ENCODE measurements around the gene KTN1. TPM values are rescaled to one million over a fixed set of nuclear protein-coding genes. Genes with fewer than 3 reads are reported as not detected.

KTN1 gene
- polyA plus RNA-seq, 3 donors, result 4.6 to 31.4 (median 17.9) TPM

- Histone ChIP-seq H3K27ac (ENCODE audit: low read depth in 1 of 2, low read length in 2 of 2) (no peak overlapping the region), H3K27me3 (ENCODE audit: control insufficient read depth in 2 of 2, insufficient read depth in 2 of 2, low read length in 2 of 2) (no peaks in the 10 kb centered on the region), H3K4me2 (replicated peaks; ENCODE audit: extremely low read depth, low read length, poor library complexity, severe bottlenecking) (no peak overlapping the region), H2AFZ (ENCODE audit: insufficient read depth, low read depth, low read length, poor library complexity, severe bottlenecking) (no peak overlapping the region), H3K36me3 (replicated peaks in 1 of 2; ENCODE audit: control insufficient read depth in 1 of 2, insufficient read depth in 2 of 2, low read length in 2 of 2) (no peaks in the 10 kb centered on the region), H3K4me3 (replicated peaks in 1 of 3; ENCODE audit: low read depth in 2 of 3, low read length in 3 of 3) (no peak overlapping the region), H4K20me1 (ENCODE audit: insufficient read depth, low read length) (no peaks in the 10 kb centered on the region), H3K4me1 (ENCODE audit: control insufficient read depth in 1 of 2, insufficient read depth in 2 of 2, low read length in 2 of 2) (peaks cover 3 to 7% of the 10 kb centered on the region in 2 donors), H3K9ac (ENCODE audit: insufficient read depth, low read length, poor library complexity, severe bottlenecking) (no peak overlapping the region), H3K79me2 (ENCODE audit: insufficient read depth, low read length) (no peaks in the 10 kb centered on the region), H3K9me3 (replicated peaks in 1 of 2; ENCODE audit: control insufficient read depth in 1 of 2, insufficient read depth in 1 of 2, low read length in 2 of 2) (peaks cover 0 to 5% of the 10 kb centered on the region in 2 donors)
- H3K4me1 Mint-ChIP-seq, result peaks cover 4% of the 10 kb centered on the region
- H3K36me3 Mint-ChIP-seq, result no peaks in the 10 kb centered on the region
- H3K27me3 Mint-ChIP-seq (ENCODE audit: low read depth in 3 of 3), result peaks cover 0 to 2% (median 0%) of the 10 kb centered on the region in 3 donors
- intact Hi-C loops (cut with micrococcal nuclease), result loop anchor here in 1 of 2 donors (10.0 kb wide), 1 partner anchor 743 kb away; no protein-coding TSS in a partner anchor
- TF ChIP-seq CTCF (IDR thresholded peaks at IDR 0.05), result no peak
- no peak overlapping the region for H3K4me3 Mint-ChIP-seq
- no CpG with 5 or more reads among the region's 4 CpGs for WGBS (ENCODE audit: insufficient coverage)
- H3K27ac Mint-ChIP-seq, result no peak overlapping the region
- H3K9me3 Mint-ChIP-seq, result peaks cover 2 to 12% (median 6%) of the 10 kb centered on the region in 7 donors
- no peak for DNase-seq
These were observed 151.4 kb downstream of the KTN1 start for GRCh38 chr14:55731311-55731872.

GRCh38 chr14:55731881-55732498, 152.0 kb downstream of the KTN1 start:
- Mint-ChIP-seq H3K9me3 (peaks cover 2 to 17% (median 10%) of the 10 kb centered on the region in 7 donors), H3K4me1 (peaks cover 4% of the 10 kb centered on the region), H3K4me3 (no peak overlapping the region), H3K36me3 (no peaks in the 10 kb centered on the region), H3K27me3 (ENCODE audit: low read depth in 3 of 3) (peaks cover 0 to 2% (median 0%) of the 10 kb centered on the region in 3 donors), H3K27ac (no peak overlapping the region)
- H3K4me3 ChIP-seq (replicated peaks in 1 of 3; ENCODE audit: low read depth in 2 of 3, low read length in 3 of 3), result no peak overlapping the region
- no peak overlapping the region for H3K27ac ChIP-seq (ENCODE audit: low read depth in 1 of 2, low read length in 2 of 2)
- no peak overlapping the region for H3K9ac ChIP-seq (ENCODE audit: insufficient read depth, low read length, poor library complexity, severe bottlenecking)
- H2AFZ ChIP-seq (ENCODE audit: insufficient read depth, low read depth, low read length, poor library complexity, severe bottlenecking), result no peak overlapping the region
- no peaks in the 10 kb centered on the region for H3K79me2 ChIP-seq (ENCODE audit: insufficient read depth, low read length)
- H3K4me2 ChIP-seq (replicated peaks; ENCODE audit: extremely low read depth, low read length, poor library complexity, severe bottlenecking), result no peak overlapping the region
- no peaks in the 10 kb centered on the region for H4K20me1 ChIP-seq (ENCODE audit: insufficient read depth, low read length)
- intact Hi-C loops (cut with micrococcal nuclease), result loop anchor here in 1 of 2 donors (10.0 kb wide), 1 partner anchor 743 kb away; no protein-coding TSS in a partner anchor
- peaks cover 3 to 7% of the 10 kb centered on the region in 2 donors for H3K4me1 ChIP-seq (ENCODE audit: control insufficient read depth in 1 of 2, insufficient read depth in 2 of 2, low read length in 2 of 2)
- no CpG with 5 or more reads among the region's 2 CpGs for WGBS (ENCODE audit: insufficient coverage)
- TF ChIP-seq CTCF (IDR thresholded peaks at IDR 0.05), result peak; percentile 83
- no peaks in the 10 kb centered on the region for H3K36me3 ChIP-seq (replicated peaks in 1 of 2; ENCODE audit: control insufficient read depth in 1 of 2, insufficient read depth in 2 of 2, low read length in 2 of 2)
- H3K27me3 ChIP-seq (ENCODE audit: control insufficient read depth in 2 of 2, insufficient read depth in 2 of 2, low read length in 2 of 2), result no peaks in the 10 kb centered on the region
- peaks cover 0 to 5% of the 10 kb centered on the region in 2 donors for H3K9me3 ChIP-seq (replicated peaks in 1 of 2; ENCODE audit: control insufficient read depth in 1 of 2, insufficient read depth in 1 of 2, low read length in 2 of 2)
- peak; percentile 13 to 30 (median 29) for DNase-seq

All from CD14-positive monocyte (primary cell).